Measurements from ENCODE around the gene VMA21. TPM values are rescaled to one million over a fixed set of nuclear protein-coding genes. Genes with fewer than 3 reads are reported as not detected.

Gene VMA21
- total and polyA plus RNA-seq, 12 donors = 4.3 to 26.6 (median 22.0) TPM

- Histone ChIP-seq H3K4me1 (no peaks in the 10 kb centered on the region), H3K36me3 (no peaks in the 10 kb centered on the region), H3K4me3 (no peak overlapping the region), H3K27me3 (no peaks in the 10 kb centered on the region), H3K9me3 (no peaks in the 10 kb centered on the region), H3K27ac (no peak overlapping the region)
- WGBS, 2 donors = 45 to 53% methylated on average over 3 of the region's 3 CpGs
- DNase-seq (peak in 1 of 2 donors; percentile 20), ATAC-seq (peak in 3 of 8 donors; percentile 61 to 86 (median 65))
- TF ChIP-seq, protein P1, sequence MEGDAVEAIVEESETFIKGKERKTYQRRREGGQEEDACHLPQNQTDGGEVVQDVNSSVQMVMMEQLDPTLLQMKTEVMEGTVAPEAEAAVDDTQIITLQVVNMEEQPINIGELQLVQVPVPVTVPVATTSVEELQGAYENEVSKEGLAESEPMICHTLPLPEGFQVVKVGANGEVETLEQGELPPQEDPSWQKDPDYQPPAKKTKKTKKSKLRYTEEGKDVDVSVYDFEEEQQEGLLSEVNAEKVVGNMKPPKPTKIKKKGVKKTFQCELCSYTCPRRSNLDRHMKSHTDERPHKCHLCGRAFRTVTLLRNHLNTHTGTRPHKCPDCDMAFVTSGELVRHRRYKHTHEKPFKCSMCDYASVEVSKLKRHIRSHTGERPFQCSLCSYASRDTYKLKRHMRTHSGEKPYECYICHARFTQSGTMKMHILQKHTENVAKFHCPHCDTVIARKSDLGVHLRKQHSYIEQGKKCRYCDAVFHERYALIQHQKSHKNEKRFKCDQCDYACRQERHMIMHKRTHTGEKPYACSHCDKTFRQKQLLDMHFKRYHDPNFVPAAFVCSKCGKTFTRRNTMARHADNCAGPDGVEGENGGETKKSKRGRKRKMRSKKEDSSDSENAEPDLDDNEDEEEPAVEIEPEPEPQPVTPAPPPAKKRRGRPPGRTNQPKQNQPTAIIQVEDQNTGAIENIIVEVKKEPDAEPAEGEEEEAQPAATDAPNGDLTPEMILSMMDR (IDR thresholded peaks at IDR 0.05) = no peak
- intact Hi-C loops (cut with DNase I) = no loop called here
Observed at GRCh38 chrX:151386838-151387459, 10.1 kb upstream of the VMA21 start.

DNA sequence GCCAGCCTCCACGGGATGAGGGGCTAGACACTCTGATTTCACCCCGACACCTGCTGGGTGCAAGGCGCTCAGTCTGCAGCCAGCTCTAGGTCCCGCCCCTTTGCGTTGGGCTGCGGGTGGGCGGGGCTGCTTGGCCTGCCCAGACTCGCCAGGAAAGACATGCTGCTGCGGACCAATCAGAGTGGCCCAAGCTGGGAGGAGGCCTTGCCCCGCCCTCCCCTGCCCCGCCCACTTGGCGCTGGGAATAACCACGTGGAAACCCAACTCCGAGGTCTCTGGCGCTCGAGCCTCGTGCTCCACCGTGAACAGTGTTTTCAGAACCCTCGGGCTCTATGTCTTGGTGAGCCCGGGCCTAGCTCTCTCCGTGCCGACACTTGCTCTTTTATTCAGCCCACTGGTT lies 5.3 kb upstream of the VMA21 start:
- H3K27ac ChIP-seq = no peak overlapping the region
- no peak for DNase-seq
- TF ChIP-seq, protein P1 (IDR thresholded peaks at IDR 0.05) = no peak
- intact Hi-C loops (cut with DNase I) = no loop called here
- no peaks in the 10 kb centered on the region for H3K36me3 ChIP-seq
- H3K4me1 ChIP-seq = peaks cover 0 to 14% (median 5%) of the 10 kb centered on the region in 9 donors
- no peak for ATAC-seq
- H3K9me3 ChIP-seq = no peaks in the 10 kb centered on the region
- WGBS, 2 donors = 93 to 96% methylated on average over 19 to 22 of the region's 22 CpGs
- H3K4me3 ChIP-seq = no peak overlapping the region
- H3K27me3 ChIP-seq = no peaks in the 10 kb centered on the region

DNA sequence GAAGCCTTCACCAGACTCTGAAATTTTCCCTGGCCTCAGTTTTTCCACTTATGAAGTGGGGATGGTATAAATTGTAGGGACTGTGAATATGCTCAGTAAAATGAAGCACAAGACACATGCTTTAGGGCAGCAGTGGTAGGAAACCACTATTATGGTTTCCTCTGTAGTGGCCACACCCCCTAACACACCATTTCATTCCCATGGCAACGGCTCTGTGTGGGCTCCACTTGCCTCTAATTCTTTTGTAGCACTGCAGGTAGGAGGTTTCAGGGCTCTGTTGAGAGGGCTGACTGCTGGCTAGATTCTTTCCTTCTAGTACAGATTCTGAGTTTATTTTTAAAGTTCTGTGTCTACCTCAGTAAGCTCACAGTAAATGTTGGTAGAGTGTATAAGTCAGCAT lies 3.5 kb upstream of the VMA21 start:
- Histone ChIP-seq H3K27ac (no peak overlapping the region), H3K9me3 (no peaks in the 10 kb centered on the region), H3K4me3 (no peak overlapping the region), H3K36me3 (no peaks in the 10 kb centered on the region), H3K4me1 (peaks cover 0 to 21% (median 5%) of the 10 kb centered on the region in 9 donors), H3K27me3 (no peaks in the 10 kb centered on the region)
- no peak for ATAC-seq
- intact Hi-C loops (cut with DNase I) = no loop called here
- no peak for DNase-seq
- WGBS, 2 donors = 68 to 69% methylated on average over 1 of the region's 1 CpG
- TF ChIP-seq, protein P1 (IDR thresholded peaks at IDR 0.05) = no peak

GRCh38 chrX:151396042-151396824 lies 773 bp upstream of the VMA21 start:
- peak in 1 of 2 donors; percentile 7 for DNase-seq
- Histone ChIP-seq H3K27ac (peak overlapping the region; percentile 67 to 92 (median 90)), H3K36me3 (no peaks in the 10 kb centered on the region), H3K9me3 (no peaks in the 10 kb centered on the region), H3K4me3 (peak overlapping the region; percentile 10 to 92 (median 77)), H3K27me3 (no peaks in the 10 kb centered on the region), H3K4me1 (peaks cover 0 to 45% (median 12%) of the 10 kb centered on the region in 9 donors)
- intact Hi-C loops (cut with DNase I) = no loop called here
- TF ChIP-seq, protein P1 (IDR thresholded peaks at IDR 0.05) = no peak
- ATAC-seq = peak; percentile 31 to 66 (median 41)
- WGBS, 2 donors = 22 to 24% methylated on average over 20 of the region's 20 CpGs

All from heart right ventricle (tissue), 16 donors.